Germinal center (tissue), 1 donor: ENCODE results near the gene GNLY.

Experiments
- DNase-seq: peaks from one replicate; pipeline ENCODE4 v3.0.0; 2012; ENCODE audit warnings: mixed read lengths, low spot score

GNLY gene

DNA sequence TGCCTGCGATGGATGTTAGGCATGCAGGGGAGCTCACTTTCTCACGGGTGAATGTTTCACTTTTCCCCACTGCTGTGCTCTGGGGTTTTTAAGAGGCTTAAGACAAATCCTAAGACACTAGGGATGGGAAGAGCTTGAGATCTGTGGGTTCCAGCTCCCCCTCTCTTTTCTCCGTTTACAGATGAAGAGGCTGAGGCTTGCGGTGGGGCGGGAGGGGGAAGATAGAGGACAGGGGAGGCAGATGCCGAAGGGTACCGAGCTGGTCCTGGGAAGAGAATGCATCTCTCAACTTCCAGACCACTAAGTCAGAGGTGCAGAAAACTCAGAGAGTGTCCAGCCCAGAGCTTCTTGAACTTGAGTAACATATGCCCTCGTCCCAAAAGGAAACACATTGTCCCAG, 51.5 kb downstream of the GNLY start:
- no peak for DNase-seq

GRCh38 chr2:85746321-85747004, 52.3 kb downstream of the GNLY start:
- DNase-seq, result no peak

GRCh38 chr2:85747441-85747840, 53.3 kb downstream of the GNLY start:
- no peak for DNase-seq

- DNase-seq, result peak; percentile 35
These were observed 54.0 kb downstream of the GNLY start for GRCh38 chr2:85748039-85748734.
